Activated T-cell treated with anti-CD3 and anti-CD28 coated beads, Interleukin-2, amount 50 U/mL, for 72 hours (primary cell): ENCODE data around the gene LHX3. TPM values are rescaled to one million over a fixed set of nuclear protein-coding genes. Genes with fewer than 3 reads are reported as not detected.

Experiments
- ATAC-seq, 2 donors: fragments of 150-1000 bp; cut with Tn5 transposase; replicated peaks in 1 of 2; 2 replicates each; pipeline ENCODE4 v1.10.0; 2021; ENCODE audit warnings: moderate library complexity in 2 of 2, mild to moderate bottlenecking in 1 of 2
- DNase-seq, 2 donors: peaks; one replicate each; pipeline ENCODE4 v3.0.0; 2021 to 2022; ENCODE audit warnings: mixed read lengths in 1 of 2
- H3K27ac Mint-ChIP-seq: one replicate; pipeline ENCODE4 v1.8.0; 2022; ENCODE audit warnings: mild to moderate bottlenecking, moderate library complexity, mixed read lengths
- H3K27me3 Mint-ChIP-seq: one replicate; pipeline ENCODE4 v1.8.0; 2022; ENCODE audit warnings: low read depth, mixed read lengths
- H3K36me3 Mint-ChIP-seq, 2 donors: one replicate each; pipeline ENCODE4 v1.8.0; 2022; ENCODE audit warnings: mixed read lengths in 2 of 2, mild to moderate bottlenecking in 1 of 2; ENCODE audit not compliant: insufficient read depth in 2 of 2
- H3K4me1 Mint-ChIP-seq: one replicate; pipeline ENCODE4 v1.8.0; 2022; ENCODE audit warnings: low read depth, mixed read lengths
- H3K4me3 Mint-ChIP-seq, 2 donors: one replicate each; pipeline ENCODE4 v1.8.0; 2022; ENCODE audit warnings: mild to moderate bottlenecking in 2 of 2, mixed read lengths in 2 of 2, moderate library complexity in 2 of 2
- H3K9me3 Mint-ChIP-seq, 2 donors: one replicate each; pipeline ENCODE4 v1.8.0; 2022; ENCODE audit warnings: mixed read lengths in 2 of 2
- total RNA-seq, 2 donors: library from RNA; stranded (reverse); gene quantifications; one replicate each; pipeline ENCODE4 v1.2.3, GENCODE V29; 2022

Gene LHX3
- total RNA-seq, 2 donors from 2014 or later, result 0.17 TPM; not detected in 1

GRCh38 chr9:136206602-136207275 lies 1.8 kb upstream of the LHX3 start:
- ATAC-seq (no peak), DNase-seq (no peak)
- Mint-ChIP-seq H3K4me1 (no peaks in the 10 kb centered on the region), H3K36me3 (peaks cover 4% of the 10 kb centered on the region in 2 donors), H3K9me3 (no peaks in the 10 kb centered on the region), H3K27me3 (peaks cover 10% of the 10 kb centered on the region), H3K27ac (no peak overlapping the region), H3K4me3 (no peak overlapping the region)

- DNase-seq, result no peak
- Mint-ChIP-seq H3K36me3 (peaks cover 4% of the 10 kb centered on the region in 2 donors), H3K4me1 (no peaks in the 10 kb centered on the region), H3K27me3 (peaks cover 17% of the 10 kb centered on the region), H3K4me3 (no peak overlapping the region), H3K27ac (no peak overlapping the region), H3K9me3 (no peaks in the 10 kb centered on the region)
- ATAC-seq, result no peak
Measured at GRCh38 chr9:136205707-136205992, 722 bp upstream of the LHX3 start.

- ATAC-seq, result no peak
- no peak overlapping the region for H3K4me3 Mint-ChIP-seq
- peaks cover 4% of the 10 kb centered on the region in 2 donors for H3K36me3 Mint-ChIP-seq
- H3K4me1 Mint-ChIP-seq, result no peaks in the 10 kb centered on the region
- peaks cover 23% of the 10 kb centered on the region for H3K27me3 Mint-ChIP-seq
- no peak for DNase-seq
- no peaks in the 10 kb centered on the region for H3K9me3 Mint-ChIP-seq
- H3K27ac Mint-ChIP-seq, result no peak overlapping the region
Measured at GRCh38 chr9:136204145-136204805, 653 bp downstream of the LHX3 start.

- Mint-ChIP-seq H3K4me3 (no peak overlapping the region), H3K27ac (no peak overlapping the region)
Measured at GRCh38 chr9:136203408-136204144, 1.4 kb downstream of the LHX3 start.

GRCh38 chr9:136202454-136203407 lies 2.2 kb downstream of the LHX3 start:
- no peak for ATAC-seq

More at GRCh38 chr9:136203408-136204144, 1.4 kb downstream of the LHX3 start:
- peaks cover 23% of the 10 kb centered on the region for H3K27me3 Mint-ChIP-seq
- ATAC-seq (no peak), DNase-seq (no peak)
- no peaks in the 10 kb centered on the region for H3K4me1 Mint-ChIP-seq
- H3K36me3 Mint-ChIP-seq, result peaks cover 4% of the 10 kb centered on the region in 2 donors
- no peaks in the 10 kb centered on the region for H3K9me3 Mint-ChIP-seq

GRCh38 chr9:136201609-136202453 lies 3.1 kb downstream of the LHX3 start:
- H3K36me3 Mint-ChIP-seq, result peaks cover 0 to 3% of the 10 kb centered on the region in 2 donors
- DNase-seq (no peak), ATAC-seq (peak in 1 of 2 donors; percentile 24)
- peaks cover 2% of the 10 kb centered on the region for H3K4me1 Mint-ChIP-seq
- no peaks in the 10 kb centered on the region for H3K9me3 Mint-ChIP-seq
- H3K27me3 Mint-ChIP-seq, result peaks cover 32% of the 10 kb centered on the region
- H3K27ac Mint-ChIP-seq, result no peak overlapping the region
- no peak overlapping the region for H3K4me3 Mint-ChIP-seq

More at GRCh38 chr9:136202454-136203407, 2.2 kb downstream of the LHX3 start:
- H3K27me3 Mint-ChIP-seq, result peaks cover 27% of the 10 kb centered on the region
- no peak for DNase-seq
- H3K36me3 Mint-ChIP-seq, result peaks cover 3 to 4% of the 10 kb centered on the region in 2 donors
- no peaks in the 10 kb centered on the region for H3K4me1 Mint-ChIP-seq
- no peak overlapping the region for H3K4me3 Mint-ChIP-seq
- no peaks in the 10 kb centered on the region for H3K9me3 Mint-ChIP-seq
- H3K27ac Mint-ChIP-seq, result no peak overlapping the region

- ATAC-seq, result no peak
- Mint-ChIP-seq H3K9me3 (no peaks in the 10 kb centered on the region), H3K27me3 (peaks cover 38% of the 10 kb centered on the region)
Measured at GRCh38 chr9:136201174-136201573, 3.8 kb downstream of the LHX3 start.

GRCh38 chr9:136200424-136200823 lies 4.5 kb downstream of the LHX3 start:
- no peak overlapping the region for H3K27ac Mint-ChIP-seq
- H3K4me1 Mint-ChIP-seq, result peaks cover 10% of the 10 kb centered on the region
- H3K36me3 Mint-ChIP-seq, result no peaks in the 10 kb centered on the region
- ATAC-seq, result no peak
- H3K9me3 Mint-ChIP-seq, result no peaks in the 10 kb centered on the region
- no peak for DNase-seq
- H3K27me3 Mint-ChIP-seq, result peaks cover 43% of the 10 kb centered on the region
- no peak overlapping the region for H3K4me3 Mint-ChIP-seq

More at GRCh38 chr9:136201174-136201573, 3.8 kb downstream of the LHX3 start:
- H3K27ac Mint-ChIP-seq, result no peak overlapping the region
- H3K36me3 Mint-ChIP-seq, result no peaks in the 10 kb centered on the region
- H3K4me1 Mint-ChIP-seq, result peaks cover 9% of the 10 kb centered on the region
- no peak overlapping the region for H3K4me3 Mint-ChIP-seq
- DNase-seq, result no peak

GRCh38 chr9:136199391-136200288 lies 5.3 kb downstream of the LHX3 start:
- ATAC-seq (no peak), DNase-seq (no peak)
- H3K4me1 Mint-ChIP-seq, result peaks cover 10% of the 10 kb centered on the region
- no peak overlapping the region for H3K4me3 Mint-ChIP-seq
- H3K36me3 Mint-ChIP-seq, result no peaks in the 10 kb centered on the region
- peaks cover 51% of the 10 kb centered on the region for H3K27me3 Mint-ChIP-seq
- no peak overlapping the region for H3K27ac Mint-ChIP-seq
- H3K9me3 Mint-ChIP-seq, result no peaks in the 10 kb centered on the region

GRCh38 chr9:136198605-136199083 lies 6.3 kb downstream of the LHX3 start:
- Mint-ChIP-seq H3K27ac (no peak overlapping the region), H3K4me3 (no peak overlapping the region), H3K9me3 (no peaks in the 10 kb centered on the region), H3K36me3 (no peaks in the 10 kb centered on the region), H3K27me3 (peaks cover 45% of the 10 kb centered on the region), H3K4me1 (peaks cover 10% of the 10 kb centered on the region)
- DNase-seq, result no peak
- ATAC-seq, result no peak

GRCh38 chr9:136197930-136198604 lies 6.9 kb downstream of the LHX3 start:
- H3K27ac Mint-ChIP-seq, result no peak overlapping the region
- H3K27me3 Mint-ChIP-seq, result peaks cover 43% of the 10 kb centered on the region
- no peak for ATAC-seq
- peaks cover 10% of the 10 kb centered on the region for H3K4me1 Mint-ChIP-seq
- DNase-seq, result no peak
- no peak overlapping the region for H3K4me3 Mint-ChIP-seq
- H3K36me3 Mint-ChIP-seq, result no peaks in the 10 kb centered on the region
- no peaks in the 10 kb centered on the region for H3K9me3 Mint-ChIP-seq
